Cardiac ventricle fibroblast (primary cell): Measurements from ENCODE around the gene USP24. TPM values are rescaled to one million over a fixed set of nuclear protein-coding genes. Genes with fewer than 3 reads are reported as not detected.

ENCODE experiments used
- total RNA-seq: library from RNA; depleted of rRNA; stranded (reverse); fragments of >200 nt; gene quantifications from 2 replicates; pipeline ENCODE4 v1.2.3, GENCODE V29; 2015

USP24 gene, protein sequence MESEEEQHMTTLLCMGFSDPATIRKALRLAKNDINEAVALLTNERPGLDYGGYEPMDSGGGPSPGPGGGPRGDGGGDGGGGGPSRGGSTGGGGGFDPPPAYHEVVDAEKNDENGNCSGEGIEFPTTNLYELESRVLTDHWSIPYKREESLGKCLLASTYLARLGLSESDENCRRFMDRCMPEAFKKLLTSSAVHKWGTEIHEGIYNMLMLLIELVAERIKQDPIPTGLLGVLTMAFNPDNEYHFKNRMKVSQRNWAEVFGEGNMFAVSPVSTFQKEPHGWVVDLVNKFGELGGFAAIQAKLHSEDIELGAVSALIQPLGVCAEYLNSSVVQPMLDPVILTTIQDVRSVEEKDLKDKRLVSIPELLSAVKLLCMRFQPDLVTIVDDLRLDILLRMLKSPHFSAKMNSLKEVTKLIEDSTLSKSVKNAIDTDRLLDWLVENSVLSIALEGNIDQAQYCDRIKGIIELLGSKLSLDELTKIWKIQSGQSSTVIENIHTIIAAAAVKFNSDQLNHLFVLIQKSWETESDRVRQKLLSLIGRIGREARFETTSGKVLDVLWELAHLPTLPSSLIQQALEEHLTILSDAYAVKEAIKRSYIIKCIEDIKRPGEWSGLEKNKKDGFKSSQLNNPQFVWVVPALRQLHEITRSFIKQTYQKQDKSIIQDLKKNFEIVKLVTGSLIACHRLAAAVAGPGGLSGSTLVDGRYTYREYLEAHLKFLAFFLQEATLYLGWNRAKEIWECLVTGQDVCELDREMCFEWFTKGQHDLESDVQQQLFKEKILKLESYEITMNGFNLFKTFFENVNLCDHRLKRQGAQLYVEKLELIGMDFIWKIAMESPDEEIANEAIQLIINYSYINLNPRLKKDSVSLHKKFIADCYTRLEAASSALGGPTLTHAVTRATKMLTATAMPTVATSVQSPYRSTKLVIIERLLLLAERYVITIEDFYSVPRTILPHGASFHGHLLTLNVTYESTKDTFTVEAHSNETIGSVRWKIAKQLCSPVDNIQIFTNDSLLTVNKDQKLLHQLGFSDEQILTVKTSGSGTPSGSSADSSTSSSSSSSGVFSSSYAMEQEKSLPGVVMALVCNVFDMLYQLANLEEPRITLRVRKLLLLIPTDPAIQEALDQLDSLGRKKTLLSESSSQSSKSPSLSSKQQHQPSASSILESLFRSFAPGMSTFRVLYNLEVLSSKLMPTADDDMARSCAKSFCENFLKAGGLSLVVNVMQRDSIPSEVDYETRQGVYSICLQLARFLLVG (N-terminal part only)
- total RNA-seq, result 12.9 and 14.2 TPM in 2 replicates

DNA sequence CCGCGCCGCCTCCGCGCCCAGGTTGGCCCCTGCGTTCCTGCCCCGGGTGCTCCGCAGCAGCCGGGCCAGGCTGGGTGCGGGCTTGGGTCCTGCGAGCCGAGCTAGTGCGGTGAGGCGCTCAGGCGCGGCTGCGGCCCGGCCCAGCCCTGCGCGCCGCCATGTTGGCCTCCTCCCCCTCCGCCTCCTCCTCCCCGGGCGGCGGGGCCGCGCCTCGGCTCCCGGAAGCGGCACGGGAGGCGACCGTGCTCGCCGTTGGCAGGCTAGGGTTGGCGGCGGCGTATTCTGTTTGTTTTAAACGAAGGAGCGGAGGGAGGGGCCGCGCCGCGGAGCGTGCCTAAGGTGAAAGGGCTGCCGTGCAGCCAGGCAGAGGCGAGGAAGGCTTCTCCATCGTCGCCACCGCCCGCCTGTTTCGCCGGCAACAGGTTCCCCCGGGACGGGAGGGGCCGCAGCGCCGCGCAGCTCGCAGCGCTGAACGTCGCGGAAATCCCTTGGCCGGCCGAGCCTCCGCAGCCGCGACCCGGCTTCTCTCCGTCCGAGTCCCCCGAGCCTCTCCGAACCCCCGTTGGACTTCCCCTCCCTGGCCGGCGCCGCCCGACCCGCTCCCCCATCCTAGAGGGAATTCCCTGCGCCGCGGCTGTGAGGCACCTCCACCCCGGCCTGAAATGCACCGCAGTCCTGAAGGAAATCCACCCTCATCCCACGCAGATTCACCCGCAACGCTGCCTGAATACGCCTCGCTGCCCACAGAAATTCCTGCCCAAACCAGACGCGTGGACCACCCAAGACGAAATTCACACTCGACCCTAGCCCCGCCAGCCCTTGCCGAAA lies at the start of gene USP24:
Gene USP24, minus strand, starts transcription at position 171 of the 828 bp plus-strand sequence. CDS start 251 bp downstream, outside the sequence.

DNA sequence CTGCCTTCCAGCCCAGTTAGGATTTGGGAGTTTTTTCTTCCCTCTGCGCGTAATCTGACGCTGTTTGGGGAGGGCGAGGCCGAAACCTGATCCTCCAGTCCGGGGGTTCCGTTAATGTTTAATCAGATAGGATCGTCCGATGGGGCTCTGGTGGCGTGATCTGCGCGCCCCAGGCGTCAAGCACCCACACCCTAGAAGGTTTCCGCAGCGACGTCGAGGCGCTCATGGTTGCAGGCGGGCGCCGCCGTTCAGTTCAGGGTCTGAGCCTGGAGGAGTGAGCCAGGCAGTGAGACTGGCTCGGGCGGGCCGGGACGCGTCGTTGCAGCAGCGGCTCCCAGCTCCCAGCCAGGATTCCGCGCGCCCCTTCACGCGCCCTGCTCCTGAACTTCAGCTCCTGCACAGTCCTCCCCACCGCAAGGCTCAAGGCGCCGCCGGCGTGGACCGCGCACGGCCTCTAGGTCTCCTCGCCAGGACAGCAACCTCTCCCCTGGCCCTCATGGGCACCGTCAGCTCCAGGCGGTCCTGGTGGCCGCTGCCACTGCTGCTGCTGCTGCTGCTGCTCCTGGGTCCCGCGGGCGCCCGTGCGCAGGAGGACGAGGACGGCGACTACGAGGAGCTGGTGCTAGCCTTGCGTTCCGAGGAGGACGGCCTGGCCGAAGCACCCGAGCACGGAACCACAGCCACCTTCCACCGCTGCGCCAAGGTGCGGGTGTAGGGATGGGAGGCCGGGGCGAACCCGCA lies 175.7 kb downstream of the USP24 start, which contains the start of gene PCSK9:
Gene PCSK9, plus strand, starts transcription at position 207 of the 741 bp plus-strand sequence. Its CDS starts 290 bp downstream, at position 497.

Other genes starting within 250 kb of the USP24 start
- gene TMEM61, start 234.7 kb downstream of the USP24 start, total RNA-seq, result 0.12 TPM in 1 of 2 replicates, not detected in the other
- gene BSND, start 216.4 kb downstream of the USP24 start, total RNA-seq, result not detected in 2 replicates
- gene PCSK9, start 175.8 kb downstream of the USP24 start, total RNA-seq, result 0.29 and 0.31 TPM in 2 replicates